ENCODE measurements around the gene KIF3C.
A peak's percentile ranks its signal among the peaks of the same experiment; 100 is the strongest.
"Not testable (repeated sequence)": the region's sequence is repeated elsewhere in the genome, so short reads cannot be mapped to it uniquely, and the experiment has no call there.

Gene KIF3C

GRCh38 chr2:25982273-25982967, at the start of gene KIF3C:
Gene KIF3C (minus strand): TSS chr2:25982497. CDS start chr2:25981917, 580 bp downstream.
- DNase-seq = peak; percentile 75

DNA sequence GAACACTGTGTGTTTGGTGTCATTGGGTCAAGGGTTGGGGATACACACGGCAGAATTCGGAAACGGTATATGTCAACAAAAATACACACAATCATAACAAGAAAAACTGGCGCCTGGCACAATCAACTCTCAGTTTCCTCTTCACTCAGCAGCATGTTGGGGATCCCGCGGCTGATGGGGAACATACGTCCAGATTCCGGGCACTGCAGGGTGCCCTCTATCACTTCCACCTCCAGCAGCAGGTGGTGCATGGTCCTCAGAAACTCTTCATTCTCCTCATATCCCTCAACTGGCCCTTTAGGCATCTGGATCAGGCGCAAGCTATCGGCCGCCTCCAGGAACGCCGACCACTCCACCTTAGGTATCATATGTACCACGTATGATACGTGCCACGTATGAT, 45.8 kb upstream of the KIF3C start:
- not testable (repeated sequence) for DNase-seq

GRCh38 chr2:26025509-26025908, 43.2 kb upstream of the KIF3C start:
- DNase-seq = no peak

DNA sequence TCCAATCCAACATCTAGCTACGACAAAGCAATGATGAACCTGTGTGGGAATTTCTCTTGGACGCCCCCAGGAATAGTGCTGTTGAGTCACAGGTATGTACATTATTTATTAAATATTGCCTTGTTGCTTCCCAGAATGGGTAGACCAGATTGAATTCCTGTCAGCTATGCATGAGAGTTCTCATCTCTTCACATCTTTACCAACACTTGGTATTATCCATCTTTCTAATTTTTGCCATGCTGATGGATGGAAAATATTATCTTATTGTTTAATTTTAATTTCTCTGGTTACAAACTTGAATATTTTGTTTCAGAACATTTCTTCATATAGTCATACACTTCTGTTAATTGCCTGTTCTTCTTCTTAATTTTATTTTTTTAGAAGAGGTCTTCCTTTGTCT, 42.0 kb upstream of the KIF3C start:
- no peak for DNase-seq

GRCh38 chr2:26020231-26020640, 37.9 kb upstream of the KIF3C start:
- no peak for DNase-seq

GRCh38 chr2:26018184-26019055, 36.1 kb upstream of the KIF3C start:
- DNase-seq = peak; percentile 67

DNA sequence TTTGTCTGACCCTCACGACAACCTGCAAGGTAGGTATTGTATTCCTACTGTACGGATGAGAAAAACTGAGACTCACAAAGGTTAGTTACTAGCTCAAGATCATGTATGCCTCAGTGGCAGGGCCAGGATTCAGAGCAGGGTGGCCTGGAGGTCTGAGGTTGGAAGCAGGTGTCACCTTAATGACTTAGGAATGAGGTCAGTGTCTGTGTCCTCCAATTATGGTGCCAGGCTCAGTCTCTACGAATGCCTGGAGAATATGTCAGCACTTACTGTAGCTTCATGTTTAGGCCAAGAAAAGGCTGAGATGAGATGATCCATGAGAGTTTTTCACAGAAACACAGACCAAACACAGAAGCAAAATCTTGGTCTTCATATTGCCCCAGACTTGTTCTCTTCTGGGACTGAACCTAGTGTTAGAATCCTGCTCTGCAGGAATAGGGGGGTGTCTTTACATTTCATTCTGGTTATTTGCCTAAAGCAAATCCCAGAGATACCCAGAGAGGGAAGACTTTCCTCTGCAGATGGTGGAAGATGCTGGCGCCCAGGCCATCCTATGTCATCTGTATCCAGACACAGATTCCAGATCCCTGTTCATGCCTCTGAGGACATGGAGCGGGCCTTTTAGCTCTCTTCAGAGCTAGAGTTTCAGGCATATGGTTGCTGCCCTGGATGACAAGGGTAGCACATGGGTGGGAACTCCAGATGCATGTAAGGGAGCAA, 35.3 kb upstream of the KIF3C start:
- DNase-seq = no peak

DNA sequence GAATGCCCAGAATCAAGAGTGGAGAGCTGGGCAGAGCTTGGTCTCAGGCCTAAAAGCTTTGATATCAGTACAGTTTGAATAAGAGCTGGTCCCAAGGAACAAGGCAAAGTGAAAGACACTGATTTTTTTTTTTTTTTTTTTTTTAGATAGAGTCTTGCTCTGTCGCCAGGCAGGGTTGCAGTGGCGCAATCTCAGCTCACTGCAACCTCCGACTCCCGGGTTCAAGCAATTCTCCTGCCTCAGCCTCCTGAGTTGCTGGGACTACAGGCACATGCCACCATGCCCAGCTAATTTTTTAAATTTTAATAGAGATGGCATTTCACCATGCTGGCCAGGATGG, 34.4 kb upstream of the KIF3C start:
- not testable (repeated sequence) for DNase-seq

- no peak for DNase-seq
Measured at GRCh38 chr2:26016012-26016705, 33.9 kb upstream of the KIF3C start.

GRCh38 chr2:26013668-26014067, 31.4 kb upstream of the KIF3C start:
- DNase-seq = no peak

DNA sequence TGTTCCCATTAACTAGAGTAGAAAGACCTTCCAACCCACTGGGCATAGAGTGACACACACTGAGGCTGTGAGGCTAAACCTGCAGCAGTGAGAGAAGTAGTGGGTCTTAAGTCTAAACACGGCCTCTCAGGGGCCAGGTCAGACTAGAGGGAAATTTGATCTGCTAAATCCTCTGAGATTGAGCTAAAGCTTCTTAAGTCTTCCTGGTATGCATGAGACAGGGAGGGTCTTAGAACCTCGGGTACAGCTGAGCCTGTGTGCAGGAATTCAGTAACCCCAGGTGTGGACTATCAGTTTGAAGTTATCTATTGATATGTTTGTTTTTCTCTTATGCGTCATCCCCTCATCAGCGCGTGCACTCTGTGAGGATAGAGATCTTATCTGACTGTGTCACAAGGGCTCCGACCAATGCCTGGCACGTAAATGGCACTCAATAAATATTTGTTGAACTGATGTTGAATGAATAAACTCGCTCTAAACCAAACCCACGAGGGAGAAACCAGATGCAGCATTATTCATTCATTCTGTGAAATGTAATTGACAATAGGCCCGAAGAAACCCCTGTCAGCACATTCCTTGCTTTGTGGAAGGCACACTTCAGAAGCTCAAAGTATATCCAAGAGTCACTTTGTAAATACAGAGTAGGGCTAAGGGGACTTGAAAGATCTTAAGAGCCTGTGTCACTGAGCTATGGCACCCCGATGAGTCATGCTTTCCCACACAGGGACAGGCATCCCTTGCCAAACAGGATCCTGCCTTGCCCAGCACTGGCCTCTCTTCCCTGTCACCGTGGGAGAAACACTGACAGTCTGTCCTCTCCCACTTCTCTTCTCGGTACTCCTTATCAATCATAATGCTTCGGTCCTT, 29.9 kb upstream of the KIF3C start:
- DNase-seq = peak; percentile 34

DNA sequence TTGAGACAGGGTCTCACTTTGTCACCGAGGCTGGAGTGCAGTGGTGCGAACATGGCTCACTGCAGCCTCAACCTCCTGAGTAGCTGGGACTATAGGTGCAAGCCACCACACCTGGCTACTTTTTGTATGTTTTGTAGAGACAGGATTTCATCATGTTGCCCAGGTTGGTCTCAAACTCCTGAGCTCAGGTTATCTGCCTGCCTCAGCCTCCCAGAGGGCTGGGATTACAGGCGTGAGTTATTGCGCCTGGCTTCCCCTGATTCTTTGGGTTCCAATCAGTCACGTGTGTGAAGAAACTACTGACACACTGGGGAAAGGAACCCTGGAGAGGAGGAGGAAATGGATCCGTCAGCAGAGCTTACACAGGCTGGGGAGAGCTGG, 29.3 kb upstream of the KIF3C start:
- no peak for DNase-seq

- no peak for DNase-seq
Measured at GRCh38 chr2:26010943-26011342, 28.6 kb upstream of the KIF3C start.

DNA sequence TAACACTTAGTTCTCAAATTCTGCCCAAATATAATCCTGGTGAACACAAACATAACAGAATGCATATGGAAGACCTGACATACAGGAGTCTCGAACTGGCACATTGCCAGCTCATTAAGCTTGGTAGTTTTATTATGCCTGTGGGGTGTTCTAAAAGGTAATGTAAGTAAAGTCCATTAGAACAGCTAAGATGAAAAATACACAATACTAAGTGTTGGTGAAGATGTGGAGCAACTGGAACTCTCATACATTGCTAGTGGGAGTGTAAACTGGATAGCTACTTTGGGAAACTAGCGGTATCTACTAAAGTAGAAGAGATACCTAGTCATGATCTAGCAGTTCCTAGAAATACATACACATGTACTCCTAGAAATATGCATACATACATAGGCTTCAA, 27.3 kb upstream of the KIF3C start:
- DNase-seq = no peak

DNA sequence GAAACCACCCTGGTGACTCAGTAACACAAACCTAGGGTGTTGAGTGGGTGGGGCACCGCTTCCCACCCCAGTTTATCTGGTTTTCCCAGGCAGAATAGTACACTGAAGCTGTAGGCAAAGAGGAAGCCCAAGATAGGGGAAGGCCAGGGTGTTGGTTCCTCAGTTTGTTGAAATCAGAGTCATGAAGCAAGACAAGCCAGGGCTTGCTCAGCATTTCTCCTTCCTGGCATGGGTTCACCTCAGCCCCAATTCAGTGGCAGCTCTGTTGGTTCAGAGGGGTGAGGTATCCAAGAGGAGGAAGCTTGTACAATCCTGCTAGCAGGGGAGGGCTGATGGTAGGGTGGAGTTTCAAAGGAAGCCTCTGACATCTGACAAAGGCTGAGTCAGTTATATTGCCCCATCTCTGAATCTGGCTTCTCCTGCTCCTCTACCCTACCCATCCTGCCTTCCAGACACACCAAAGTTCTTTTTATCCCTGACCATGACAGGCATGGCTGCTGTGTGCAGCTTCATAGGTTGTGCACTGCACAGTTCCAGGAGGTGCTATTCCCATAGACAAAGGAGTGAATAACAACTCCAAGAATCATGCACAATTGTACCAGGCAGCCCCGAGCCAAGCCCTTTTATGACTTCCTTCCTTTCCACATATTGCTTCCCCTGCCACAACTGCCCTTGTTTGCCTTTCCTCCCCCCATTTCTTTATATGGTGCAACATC, 26.7 kb upstream of the KIF3C start:
- peak; percentile 84 for DNase-seq

DNA sequence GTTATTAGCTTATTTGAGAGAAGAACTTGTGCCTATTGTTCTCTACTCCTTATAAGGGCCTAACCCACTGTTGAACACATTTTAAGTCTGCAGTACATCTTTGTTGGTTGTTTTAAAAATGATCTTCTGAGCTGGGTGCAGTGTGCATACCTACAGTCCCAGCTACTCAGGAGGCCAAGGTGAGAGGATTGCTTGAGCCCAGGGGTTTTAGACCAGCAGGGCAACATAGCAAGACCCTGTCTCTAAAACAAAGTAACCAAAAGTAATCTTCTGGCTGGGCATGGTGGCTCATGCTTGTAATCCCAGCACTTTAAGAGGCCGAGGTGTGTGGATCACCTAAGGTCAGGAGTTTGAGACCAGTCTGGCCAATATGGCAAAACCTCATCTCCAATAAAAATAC, 25.8 kb upstream of the KIF3C start:
- DNase-seq = no peak

- peak; percentile 52 for DNase-seq
Measured at GRCh38 chr2:26002632-26003310, 20.5 kb upstream of the KIF3C start.

DNA sequence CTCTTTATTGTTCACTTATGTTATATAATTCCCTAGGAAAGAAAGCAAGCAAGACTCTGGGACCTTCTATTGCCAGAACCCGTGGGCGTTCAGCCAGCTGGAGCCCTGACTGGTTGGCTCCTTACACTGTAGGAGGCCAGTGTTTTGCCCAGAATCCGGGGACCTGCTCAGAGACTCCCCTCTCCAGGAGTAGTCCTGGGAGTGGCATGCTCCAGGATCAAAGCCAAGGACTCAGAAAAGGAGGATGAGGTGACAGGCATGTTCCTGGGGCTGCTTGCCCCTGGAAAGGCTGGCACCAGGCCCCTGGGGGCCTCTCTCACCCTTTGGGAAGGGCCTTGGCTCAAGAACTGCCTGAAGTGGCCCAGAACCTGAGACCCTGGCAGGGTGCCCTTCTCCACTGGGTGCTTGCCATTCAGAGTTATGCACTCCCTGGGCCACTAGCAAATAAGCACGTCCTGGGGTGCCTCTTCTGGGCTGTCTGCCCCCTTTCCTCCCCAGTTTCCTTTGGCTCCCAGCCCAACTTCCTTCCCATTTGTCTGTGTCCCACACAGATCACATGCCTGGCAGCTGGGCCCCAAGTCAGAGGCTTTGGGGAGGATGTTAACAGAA, 19.6 kb upstream of the KIF3C start:
- no peak for DNase-seq

DNA sequence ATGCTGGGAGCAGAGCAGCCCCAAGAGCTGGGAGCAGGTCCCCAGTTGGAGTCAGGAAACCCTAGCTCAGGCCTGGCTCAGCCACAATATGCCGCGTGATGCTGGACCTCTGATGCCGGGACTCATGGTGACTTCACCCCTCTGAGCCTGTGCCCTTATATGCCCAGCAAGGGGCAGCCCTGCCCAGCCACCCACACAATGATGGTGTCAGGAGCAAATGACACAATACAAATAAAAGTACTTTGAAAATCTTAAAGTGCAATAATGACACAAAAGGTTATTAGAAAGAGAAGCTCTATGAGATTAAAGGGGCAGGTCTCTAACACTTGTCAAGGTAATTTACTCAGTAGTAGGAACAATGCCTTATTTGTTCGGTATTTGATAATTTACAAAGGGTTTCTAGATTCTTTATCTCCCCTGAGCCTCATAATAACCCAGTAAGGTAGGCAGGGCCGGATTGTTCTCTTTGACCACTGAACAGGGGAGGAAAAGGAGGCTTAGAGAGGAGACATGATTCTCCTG, 18.3 kb upstream of the KIF3C start:
- no peak for DNase-seq

DNA sequence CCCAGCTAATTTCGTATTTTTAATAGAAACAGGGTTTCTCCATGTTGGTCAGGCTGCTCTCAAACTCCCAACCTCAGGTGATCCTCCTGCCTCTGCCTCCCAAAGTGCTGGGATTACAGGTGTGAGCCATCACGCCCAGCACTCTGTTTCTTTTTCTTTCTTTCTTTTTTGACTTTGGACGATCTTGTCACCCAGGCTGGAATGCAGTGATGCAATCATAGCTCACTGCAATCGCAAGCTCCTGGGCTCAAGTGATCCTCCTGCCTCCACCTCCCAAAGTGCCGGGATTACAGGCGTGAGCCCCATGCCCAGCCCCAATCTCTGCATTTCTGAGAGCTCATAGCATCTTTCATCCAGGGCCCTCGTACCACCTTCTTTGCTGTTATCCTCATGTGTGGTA, 17.1 kb upstream of the KIF3C start:
- DNase-seq = not testable (repeated sequence)

Data from CD4-positive, alpha-beta T cell treated with Interleukin-15 for 1 hour (primary cell).